ENCODE data around the gene C10orf95. TPM values are rescaled to one million over a fixed set of nuclear protein-coding genes. Genes with fewer than 3 reads are reported as not detected.

C10orf95 gene
- total and polyA plus RNA-seq, 11 donors = 0.18 to 0.21 TPM; not detected in 9

DNA sequence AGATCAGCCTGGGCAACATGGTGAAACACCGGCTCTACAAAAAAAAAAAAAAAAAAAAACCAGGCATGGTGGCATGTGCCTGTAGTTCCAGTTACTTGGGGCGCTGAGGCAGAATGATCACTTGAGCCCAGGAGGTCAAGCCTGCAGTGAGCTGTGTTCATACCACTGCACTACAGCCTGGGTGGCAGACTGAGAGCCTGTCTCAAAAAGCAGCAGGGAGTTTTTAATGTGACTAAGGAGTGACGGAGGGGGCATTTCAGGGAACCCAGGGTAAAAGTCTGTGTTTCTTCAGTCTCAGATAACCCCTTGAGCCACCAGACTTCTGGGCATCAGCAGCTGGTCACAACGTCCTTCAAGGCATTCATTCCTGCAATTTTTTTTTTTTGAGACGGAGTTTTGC is 2.2 kb upstream of the C10orf95 start:
- no peak overlapping the region for H3K4me3 ChIP-seq
- no peaks in the 10 kb centered on the region for H3K27me3 ChIP-seq
- H3K9me3 ChIP-seq = no peaks in the 10 kb centered on the region
- TF ChIP-seq, protein P1, sequence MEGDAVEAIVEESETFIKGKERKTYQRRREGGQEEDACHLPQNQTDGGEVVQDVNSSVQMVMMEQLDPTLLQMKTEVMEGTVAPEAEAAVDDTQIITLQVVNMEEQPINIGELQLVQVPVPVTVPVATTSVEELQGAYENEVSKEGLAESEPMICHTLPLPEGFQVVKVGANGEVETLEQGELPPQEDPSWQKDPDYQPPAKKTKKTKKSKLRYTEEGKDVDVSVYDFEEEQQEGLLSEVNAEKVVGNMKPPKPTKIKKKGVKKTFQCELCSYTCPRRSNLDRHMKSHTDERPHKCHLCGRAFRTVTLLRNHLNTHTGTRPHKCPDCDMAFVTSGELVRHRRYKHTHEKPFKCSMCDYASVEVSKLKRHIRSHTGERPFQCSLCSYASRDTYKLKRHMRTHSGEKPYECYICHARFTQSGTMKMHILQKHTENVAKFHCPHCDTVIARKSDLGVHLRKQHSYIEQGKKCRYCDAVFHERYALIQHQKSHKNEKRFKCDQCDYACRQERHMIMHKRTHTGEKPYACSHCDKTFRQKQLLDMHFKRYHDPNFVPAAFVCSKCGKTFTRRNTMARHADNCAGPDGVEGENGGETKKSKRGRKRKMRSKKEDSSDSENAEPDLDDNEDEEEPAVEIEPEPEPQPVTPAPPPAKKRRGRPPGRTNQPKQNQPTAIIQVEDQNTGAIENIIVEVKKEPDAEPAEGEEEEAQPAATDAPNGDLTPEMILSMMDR (IDR thresholded peaks at IDR 0.05) = no peak
- TF ChIP-seq POLR2A (IDR thresholded peaks at IDR 0.05) = no peak
- no peak for DNase-seq
- intact Hi-C loops (cut with DNase I) = no loop called here
- H3K4me1 ChIP-seq = peaks cover 0 to 51% (median 18%) of the 10 kb centered on the region in 12 donors
- peaks cover 0 to 11% (median 0%) of the 10 kb centered on the region in 9 donors for H3K36me3 ChIP-seq
- ATAC-seq = no peak
- WGBS, 4 donors = 75 to 91% (median 86%) methylated on average over 5 of the region's 5 CpGs
- peak overlapping the region in 3 of 12 donors; percentile 0 to 91 (median 57) for H3K27ac ChIP-seq

DNA sequence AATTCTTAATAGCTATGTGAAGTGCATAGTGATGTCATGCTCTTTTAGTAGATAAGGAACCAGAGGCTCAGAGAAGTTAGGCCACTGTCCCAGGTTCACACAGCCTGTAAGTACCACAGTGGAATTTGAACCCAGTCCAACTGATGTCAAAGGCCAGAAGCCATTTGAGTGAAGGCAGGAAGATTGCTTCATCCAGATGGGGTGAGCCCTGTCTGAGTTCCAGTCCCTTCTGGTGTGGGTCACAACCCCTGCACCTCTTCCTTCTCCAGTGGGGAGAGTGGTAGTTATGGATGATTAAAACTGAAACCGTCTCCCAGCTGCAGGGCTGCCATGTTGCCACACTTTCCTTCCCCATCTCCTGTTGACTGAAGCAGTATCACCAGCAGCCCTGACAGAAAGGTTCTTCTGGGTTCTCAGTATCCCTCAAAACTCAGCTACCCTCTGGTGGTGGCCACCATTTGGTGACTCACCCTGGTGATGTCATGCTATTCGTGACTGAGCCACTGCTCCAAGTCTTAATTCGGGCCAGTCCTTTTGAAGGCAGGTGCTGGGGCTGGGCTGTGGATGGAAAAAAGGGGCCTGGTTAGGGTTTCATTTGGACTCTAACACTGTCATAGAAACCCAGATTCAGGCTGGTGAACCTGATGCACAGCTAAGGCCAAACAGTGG is 1.5 kb upstream of the C10orf95 start:
- intact Hi-C loops (cut with DNase I) = no loop called here
- Histone ChIP-seq H3K4me1 (peaks cover 0 to 51% (median 18%) of the 10 kb centered on the region in 12 donors), H3K9me3 (no peaks in the 10 kb centered on the region), H3K36me3 (peaks cover 0 to 11% (median 0%) of the 10 kb centered on the region in 9 donors), H3K27ac (peak overlapping the region in 5 of 12 donors; percentile 5 to 91 (median 28)), H3K27me3 (no peaks in the 10 kb centered on the region), H3K4me3 (peak overlapping the region in 1 of 12 donors; percentile 17)
- DNase-seq (peak in 2 of 5 donors; percentile 46 to 62), ATAC-seq (peak in 3 of 4 donors; percentile 30 to 41 (median 38))
- TF ChIP-seq POLR2A (IDR thresholded peaks at IDR 0.05) = peak in 1 of 2 donors; percentile 9
- TF ChIP-seq, protein P1 (IDR thresholded peaks at IDR 0.05) = no peak
- 53 to 68% (median 58%) methylated on average over 3 of the region's 3 CpGs for WGBS, 4 donors

DNA sequence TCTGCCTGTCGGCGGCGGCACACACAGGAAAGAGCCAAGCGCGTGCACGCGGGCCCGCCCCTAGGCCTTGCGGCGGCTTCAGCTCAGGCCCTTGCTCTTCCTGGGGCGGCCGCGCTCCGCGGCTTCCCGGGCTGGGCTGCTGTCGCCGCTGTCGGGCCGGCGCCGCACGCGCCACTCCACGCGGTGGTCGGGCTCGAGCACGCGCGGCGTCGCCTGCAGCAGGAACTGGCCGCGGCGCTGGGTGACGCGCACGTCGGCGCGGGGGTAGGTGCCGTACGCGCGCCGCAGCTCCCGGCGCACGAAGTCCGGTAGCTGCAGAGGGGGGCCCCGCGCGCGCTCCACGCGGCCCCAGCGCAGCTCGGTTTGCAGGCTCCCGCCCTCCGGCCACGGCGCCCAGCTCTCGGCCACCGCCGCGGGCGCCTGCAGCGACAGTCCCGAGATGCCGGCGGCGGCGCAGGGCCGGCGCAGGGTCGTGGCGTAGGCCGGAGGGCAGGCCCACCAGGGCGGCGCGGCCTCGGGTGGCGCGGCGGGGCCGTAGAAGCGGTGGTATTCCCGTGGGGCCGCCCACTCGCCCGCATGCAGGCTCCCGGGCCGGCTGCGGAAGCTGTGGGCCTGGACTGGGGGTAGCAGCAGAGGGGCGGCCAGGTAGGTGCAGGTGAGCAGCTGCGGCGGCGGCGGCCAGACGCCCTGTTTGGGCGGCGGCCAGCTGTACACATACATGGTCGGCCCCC is 804 bp downstream of the C10orf95 start:
- Histone ChIP-seq H3K9me3 (no peaks in the 10 kb centered on the region), H3K27me3 (no peaks in the 10 kb centered on the region), H3K4me3 (peak overlapping the region; percentile 56 to 92 (median 84)), H3K27ac (peak overlapping the region; percentile 61 to 90 (median 84)), H3K4me1 (peaks cover 0 to 40% (median 18%) of the 10 kb centered on the region in 12 donors), H3K36me3 (peaks cover 0 to 4% (median 0%) of the 10 kb centered on the region in 9 donors)
- ATAC-seq = peak; percentile 81 to 95 (median 92)
- DNase-seq = peak; percentile 84 to 93 (median 86)
- 0 to 2% (median 0%) methylated on average over 8 to 104 of the region's 104 CpGs for WGBS, 4 donors
- intact Hi-C loops (cut with DNase I) = no loop called here
- TF ChIP-seq POLR2A (IDR thresholded peaks at IDR 0.05) = peak in 1 of 2 donors; percentile 69
- TF ChIP-seq, protein P1 (IDR thresholded peaks at IDR 0.05) = no peak

DNA sequence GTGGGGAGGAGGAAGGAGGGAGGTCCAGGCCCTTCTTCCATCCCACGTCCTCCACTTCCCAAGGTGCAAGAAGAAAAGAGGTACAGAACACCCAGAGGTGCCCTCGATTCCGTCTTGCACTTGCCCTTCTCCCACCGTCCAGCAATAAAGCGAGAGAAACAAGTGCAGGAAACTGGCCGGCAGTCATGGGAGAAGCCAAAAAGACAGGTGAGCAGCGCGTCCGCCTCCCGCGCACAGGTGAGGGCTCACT is 1.3 kb downstream of the C10orf95 start:
- peak overlapping the region in 11 of 12 donors; percentile 69 to 90 (median 87) for H3K27ac ChIP-seq
- H3K9me3 ChIP-seq = no peaks in the 10 kb centered on the region
- WGBS, 4 donors = 0 to 1% (median 1%) methylated on average over 9 to 11 of the region's 11 CpGs
- no peak for TF ChIP-seq POLR2A (IDR thresholded peaks at IDR 0.05)
- TF ChIP-seq, protein P1 (IDR thresholded peaks at IDR 0.05) = peak in 1 of 12 donors; percentile 7
- peak overlapping the region; percentile 56 to 92 (median 84) for H3K4me3 ChIP-seq
- DNase-seq (no peak), ATAC-seq (peak in 2 of 4 donors; percentile 2)
- intact Hi-C loops (cut with DNase I) = no loop called here
- H3K27me3 ChIP-seq = no peaks in the 10 kb centered on the region
- H3K4me1 ChIP-seq = peaks cover 0 to 39% (median 18%) of the 10 kb centered on the region in 12 donors
- H3K36me3 ChIP-seq = no peaks in the 10 kb centered on the region

All from heart left ventricle (tissue), 16 donors.